ENCODE results near the gene ACOX2.

GRCh38 chr3:58581328-58582091 is 44.5 kb upstream of the ACOX2 start:
- TF ChIP-seq EED (CRISPR knock-in tag; IDR thresholded peaks at IDR 0.05), result no peak
- no peak for TF ChIP-seq ZNF407 (CRISPR knock-in tag; IDR thresholded peaks at IDR 0.05; ENCODE audit: not compliant biosample characterization)
- TF ChIP-seq SOX6 (IDR thresholded peaks at IDR 0.05), result no peak
- no peak for TF ChIP-seq SOX6 (CRISPR knock-in tag; IDR thresholded peaks at IDR 0.05)
